ENCODE measurements around the gene KLRC4.
"Not testable (repeated sequence)": the region's sequence is repeated elsewhere in the genome, so short reads cannot be mapped to it uniquely, and the experiment has no call there.

- not testable (repeated sequence) for TF ChIP-seq JUN (CRISPR knock-in tag; IDR thresholded peaks at IDR 0.05); CTCF (IDR thresholded peaks at IDR 0.05); ARID4B (CRISPR knock-in tag; IDR thresholded peaks at IDR 0.05; ENCODE audit: borderline replicate concordance); KAT7 (CRISPR knock-in tag; IDR thresholded peaks at IDR 0.05; ENCODE audit: borderline replicate concordance); USF1 (CRISPR knock-in tag; IDR thresholded peaks at IDR 0.05); MAX (CRISPR knock-in tag; IDR thresholded peaks at IDR 0.05); ZNF138 (CRISPR knock-in tag; conservative IDR thresholded peaks at IDR 0.05)
Observed at GRCh38 chr12:10367714-10368113, 41.8 kb downstream of the KLRC4 start.

All from WTC11 (cell line).